Activated naive CD8-positive, alpha-beta T cell treated with anti-CD3 and anti-CD28 coated beads, Interleukin-2, amount 10 ng/mL, durations not matched to agents 7 days and 5 days (primary cell): ENCODE measurements around the gene PROSER2. TPM values are rescaled to one million over a fixed set of nuclear protein-coding genes. Genes with fewer than 3 reads are reported as not detected.

Experiments
- ATAC-seq: fragments of 150-1000 bp; cut with Tn5 transposase; one replicate; pipeline ENCODE4 v1.10.0; 2021; ENCODE audit warnings: low read depth, moderate library complexity
- POLR2A ChIA-PET: fragments of 350-600 bp; sonication (Branson Sonifier 250); formaldehyde crosslinking; loops from one replicate; lab custom pipeline; 2021; ENCODE audit warnings: antibody characterized with exemption; lab: Charles Lee
- DNase-seq: peaks from one replicate; pipeline ENCODE4 v3.0.0; 2021
- H3K27ac Mint-ChIP-seq: one replicate; pipeline ENCODE4 v1.8.0; 2022; ENCODE audit warnings: mild to moderate bottlenecking, mixed read lengths
- H3K27me3 Mint-ChIP-seq: one replicate; pipeline ENCODE4 v1.8.0; 2022; ENCODE audit warnings: mild to moderate bottlenecking, moderate library complexity, mixed read lengths
- H3K36me3 Mint-ChIP-seq: one replicate; pipeline ENCODE4 v1.8.0; 2021; ENCODE audit warnings: mild to moderate bottlenecking, mixed read lengths
- H3K4me1 Mint-ChIP-seq: one replicate; pipeline ENCODE4 v1.8.0; 2021; ENCODE audit warnings: mixed read lengths
- H3K4me3 Mint-ChIP-seq: one replicate; pipeline ENCODE4 v1.8.0; 2022; ENCODE audit warnings: mild to moderate bottlenecking, moderate library complexity, mixed read lengths
- H3K9me3 Mint-ChIP-seq: one replicate; pipeline ENCODE4 v1.8.0; 2021; ENCODE audit warnings: mixed read lengths
- total RNA-seq, 2 experiments: library from RNA; stranded (reverse); gene quantifications; one replicate each; pipeline ENCODE4 v1.2.3, GENCODE V29; 2021

The PROSER2 gene
- total RNA-seq, 2 experiments from 2014 or later = 1.0 to 1.2 TPM

DNA sequence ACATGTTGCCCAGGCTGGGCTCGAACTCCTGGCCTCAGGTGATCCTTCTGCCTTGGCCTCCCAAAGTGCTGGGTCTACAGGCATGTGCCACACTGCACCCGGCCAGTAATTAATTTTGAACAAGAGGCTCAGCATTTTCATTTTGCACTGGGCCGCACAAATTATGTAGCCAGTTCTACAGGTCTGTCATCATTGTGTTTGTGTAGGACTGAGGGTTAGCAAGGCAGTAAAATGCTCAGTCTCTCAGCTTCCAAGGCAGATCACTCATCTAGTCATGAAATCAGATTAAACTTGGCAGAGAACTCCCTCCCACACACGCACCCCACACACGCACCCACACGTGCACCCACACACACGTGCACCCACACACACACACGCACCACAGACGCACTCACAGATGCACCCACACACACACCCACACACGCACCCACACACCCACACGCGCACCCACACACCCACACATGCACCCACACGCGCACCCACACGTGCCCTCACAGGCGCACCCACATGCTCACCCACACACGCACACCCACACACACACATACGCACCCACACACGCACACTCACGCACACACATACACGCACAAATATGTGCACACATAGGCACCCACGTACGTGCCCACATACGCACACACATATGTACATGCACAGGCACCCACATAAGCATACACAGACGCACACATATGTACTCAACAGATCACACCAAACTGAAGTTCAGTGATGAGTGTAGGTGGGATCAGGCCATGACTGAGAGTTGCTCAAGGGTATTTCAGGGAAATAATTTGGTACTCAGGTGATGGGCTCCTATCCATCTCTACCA is 27.8 kb upstream of the PROSER2 start:
- H3K9me3 Mint-ChIP-seq = no peaks in the 10 kb centered on the region
- H3K27me3 Mint-ChIP-seq = no peaks in the 10 kb centered on the region
- ATAC-seq = no peak
- no peaks in the 10 kb centered on the region for H3K36me3 Mint-ChIP-seq
- POLR2A ChIA-PET = no interaction called here
- no peak overlapping the region for H3K27ac Mint-ChIP-seq
- peaks cover 5% of the 10 kb centered on the region for H3K4me1 Mint-ChIP-seq
- DNase-seq = no peak
- H3K4me3 Mint-ChIP-seq = no peak overlapping the region

GRCh38 chr10:11796474-11796873 is 26.7 kb upstream of the PROSER2 start:
- ATAC-seq = no peak
- no peak for DNase-seq
- H3K9me3 Mint-ChIP-seq = no peaks in the 10 kb centered on the region
- H3K36me3 Mint-ChIP-seq = no peaks in the 10 kb centered on the region
- POLR2A ChIA-PET = no interaction called here
- H3K27me3 Mint-ChIP-seq = no peaks in the 10 kb centered on the region
- H3K4me1 Mint-ChIP-seq = peaks cover 5% of the 10 kb centered on the region
- no peak overlapping the region for H3K4me3 Mint-ChIP-seq
- no peak overlapping the region for H3K27ac Mint-ChIP-seq

- Mint-ChIP-seq H3K36me3 (no peaks in the 10 kb centered on the region), H3K4me1 (peaks cover 5% of the 10 kb centered on the region), H3K4me3 (no peak overlapping the region), H3K27ac (no peak overlapping the region), H3K27me3 (no peaks in the 10 kb centered on the region), H3K9me3 (no peaks in the 10 kb centered on the region)
- DNase-seq (no peak), ATAC-seq (no peak)
- POLR2A ChIA-PET = no interaction called here
These were observed 25.9 kb upstream of the PROSER2 start for GRCh38 chr10:11797281-11797680.

DNA sequence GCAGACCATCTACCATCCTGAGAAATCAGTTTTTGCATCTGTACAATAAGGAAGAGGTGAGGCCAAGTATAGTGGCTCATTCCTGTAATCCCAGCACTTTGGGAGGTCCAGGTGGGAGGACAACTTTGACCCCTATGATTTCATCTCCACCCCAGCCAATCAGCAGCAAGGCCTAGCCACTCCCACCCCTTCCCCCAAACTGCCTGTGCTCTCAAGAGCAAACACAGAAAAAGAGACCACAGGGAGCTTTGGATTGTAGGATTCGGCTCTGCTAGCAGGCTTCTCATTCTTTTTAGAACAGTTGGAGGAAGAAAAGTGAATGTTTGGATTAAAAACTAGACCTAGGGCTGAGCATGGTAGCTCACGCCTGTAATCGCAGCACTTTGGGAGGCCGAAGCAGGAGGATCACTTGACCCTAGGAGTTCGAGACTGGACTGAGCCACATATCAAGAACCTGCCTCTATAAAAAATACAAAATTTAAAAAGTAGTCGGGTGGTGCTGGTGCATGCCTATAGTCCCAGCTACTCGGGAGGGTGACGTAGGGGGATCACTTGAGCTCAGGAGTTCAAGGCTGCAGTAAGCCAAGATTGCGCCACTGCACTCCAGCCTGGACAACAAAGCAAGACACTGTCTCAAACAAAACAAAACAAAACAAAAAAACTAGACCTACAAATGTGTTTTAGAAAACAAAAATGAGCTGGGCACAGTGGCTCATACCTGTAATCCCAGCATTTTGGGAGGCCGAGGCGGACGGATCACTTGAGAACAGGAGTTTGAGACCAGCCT is 25.1 kb upstream of the PROSER2 start:
- Mint-ChIP-seq H3K36me3 (no peaks in the 10 kb centered on the region), H3K4me3 (no peak overlapping the region), H3K9me3 (no peaks in the 10 kb centered on the region), H3K4me1 (peaks cover 5% of the 10 kb centered on the region), H3K27me3 (no peaks in the 10 kb centered on the region), H3K27ac (no peak overlapping the region)
- ATAC-seq (no peak), DNase-seq (no peak)
- POLR2A ChIA-PET = no interaction called here

- H3K36me3 Mint-ChIP-seq = no peaks in the 10 kb centered on the region
- DNase-seq (no peak), ATAC-seq (no peak)
- no peak overlapping the region for H3K27ac Mint-ChIP-seq
- H3K4me1 Mint-ChIP-seq = peaks cover 5% of the 10 kb centered on the region
- no peak overlapping the region for H3K4me3 Mint-ChIP-seq
- no peaks in the 10 kb centered on the region for H3K9me3 Mint-ChIP-seq
- POLR2A ChIA-PET = no interaction called here
- H3K27me3 Mint-ChIP-seq = no peaks in the 10 kb centered on the region
These were observed 24.1 kb upstream of the PROSER2 start for GRCh38 chr10:11798845-11799735.

GRCh38 chr10:11799736-11800080 is 23.4 kb upstream of the PROSER2 start:
- Mint-ChIP-seq H3K27ac (no peak overlapping the region), H3K36me3 (no peaks in the 10 kb centered on the region), H3K4me1 (peaks cover 5% of the 10 kb centered on the region), H3K4me3 (no peak overlapping the region), H3K9me3 (no peaks in the 10 kb centered on the region), H3K27me3 (no peaks in the 10 kb centered on the region)
- ATAC-seq (no peak), DNase-seq (no peak)
- POLR2A ChIA-PET = no interaction called here

DNA sequence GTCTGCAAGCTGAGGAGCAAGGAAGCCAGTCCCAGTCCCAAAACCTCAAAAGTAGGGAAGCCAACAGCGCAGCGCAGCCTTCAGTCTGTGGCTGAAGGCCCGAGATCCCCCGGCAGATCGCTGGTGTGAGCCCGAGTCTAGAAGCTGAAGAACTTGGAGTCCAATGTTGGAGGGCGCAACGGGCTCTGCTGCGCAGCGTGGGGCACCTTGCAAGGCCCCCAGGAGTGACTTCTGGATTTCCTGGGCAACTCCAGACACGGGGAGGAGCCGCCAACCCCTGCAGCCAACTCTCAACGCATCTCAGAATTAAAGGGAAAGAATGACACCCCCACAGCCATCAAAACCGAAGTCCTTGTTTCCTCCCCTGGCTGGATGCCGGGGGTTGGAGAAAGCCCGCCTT is 18.8 kb upstream of the PROSER2 start:
- POLR2A ChIA-PET = no interaction called here
- Mint-ChIP-seq H3K36me3 (no peaks in the 10 kb centered on the region), H3K9me3 (no peaks in the 10 kb centered on the region), H3K27me3 (peaks cover 11% of the 10 kb centered on the region), H3K4me3 (no peak overlapping the region), H3K27ac (no peak overlapping the region), H3K4me1 (no peaks in the 10 kb centered on the region)
- no peak for DNase-seq
- ATAC-seq = no peak

DNA sequence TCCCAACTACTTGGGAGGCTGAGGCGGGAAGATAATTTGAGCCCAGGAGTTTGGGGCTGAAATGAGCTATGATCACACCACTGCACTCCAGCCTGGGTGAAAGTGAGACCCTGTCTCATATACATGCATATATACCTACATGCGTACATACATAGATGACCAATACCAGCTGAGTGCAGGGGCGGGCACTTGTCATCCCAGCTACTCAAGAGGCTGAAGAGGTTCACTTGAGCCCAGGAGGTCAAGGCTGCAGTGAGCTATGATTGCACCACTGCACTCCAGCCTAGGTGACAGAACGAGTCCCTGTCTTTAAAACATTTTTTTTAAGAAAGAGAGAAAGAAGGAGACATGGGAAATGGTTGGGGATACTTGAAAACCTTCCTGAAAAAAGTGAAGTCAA is 17.4 kb upstream of the PROSER2 start:
- Mint-ChIP-seq H3K27me3 (peaks cover 11% of the 10 kb centered on the region), H3K4me1 (no peaks in the 10 kb centered on the region), H3K36me3 (no peaks in the 10 kb centered on the region), H3K9me3 (no peaks in the 10 kb centered on the region), H3K4me3 (no peak overlapping the region), H3K27ac (no peak overlapping the region)
- DNase-seq (no peak), ATAC-seq (no peak)
- POLR2A ChIA-PET = no interaction called here

DNA sequence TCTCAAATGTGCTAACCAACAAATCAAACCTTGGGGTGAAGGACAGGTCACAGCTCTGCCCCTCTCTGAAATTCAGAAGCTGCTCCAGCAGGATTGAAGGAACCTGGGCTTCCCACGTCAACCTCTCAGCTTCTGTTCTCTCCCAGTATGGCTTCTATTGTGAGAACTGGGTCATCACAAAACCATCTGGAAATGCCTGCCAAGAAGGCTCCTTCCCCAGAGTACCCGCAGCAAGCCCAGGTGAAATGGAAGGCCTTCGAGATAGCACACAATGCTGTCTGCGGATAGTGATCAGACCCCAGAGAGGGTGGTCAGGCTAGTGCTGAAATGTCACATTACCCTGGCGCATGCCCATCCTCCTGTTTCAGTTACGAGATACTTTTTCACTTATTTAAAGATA is 16.4 kb upstream of the PROSER2 start:
- DNase-seq = no peak
- Mint-ChIP-seq H3K27me3 (peaks cover 14% of the 10 kb centered on the region), H3K9me3 (no peaks in the 10 kb centered on the region), H3K4me3 (no peak overlapping the region), H3K4me1 (no peaks in the 10 kb centered on the region), H3K27ac (no peak overlapping the region), H3K36me3 (no peaks in the 10 kb centered on the region)
- no peak for ATAC-seq
- POLR2A ChIA-PET = no interaction called here

GRCh38 chr10:11808808-11809207 is 14.3 kb upstream of the PROSER2 start:
- no peaks in the 10 kb centered on the region for H3K9me3 Mint-ChIP-seq
- no peaks in the 10 kb centered on the region for H3K36me3 Mint-ChIP-seq
- POLR2A ChIA-PET = no interaction called here
- no peaks in the 10 kb centered on the region for H3K4me1 Mint-ChIP-seq
- H3K27ac Mint-ChIP-seq = no peak overlapping the region
- no peak for DNase-seq
- ATAC-seq = no peak
- H3K27me3 Mint-ChIP-seq = peaks cover 19% of the 10 kb centered on the region
- no peak overlapping the region for H3K4me3 Mint-ChIP-seq

GRCh38 chr10:11810313-11810766 is 12.8 kb upstream of the PROSER2 start:
- ATAC-seq (no peak), DNase-seq (no peak)
- no peaks in the 10 kb centered on the region for H3K9me3 Mint-ChIP-seq
- no peaks in the 10 kb centered on the region for H3K36me3 Mint-ChIP-seq
- H3K27me3 Mint-ChIP-seq = peaks cover 19% of the 10 kb centered on the region
- no peaks in the 10 kb centered on the region for H3K4me1 Mint-ChIP-seq
- POLR2A ChIA-PET = no interaction called here
- H3K27ac Mint-ChIP-seq = no peak overlapping the region
- H3K4me3 Mint-ChIP-seq = no peak overlapping the region

- Mint-ChIP-seq H3K4me3 (no peak overlapping the region), H3K9me3 (no peaks in the 10 kb centered on the region), H3K36me3 (no peaks in the 10 kb centered on the region), H3K27me3 (peaks cover 19% of the 10 kb centered on the region), H3K4me1 (no peaks in the 10 kb centered on the region), H3K27ac (no peak overlapping the region)
- POLR2A ChIA-PET = no interaction called here
- ATAC-seq (no peak), DNase-seq (no peak)
These were observed 12.2 kb upstream of the PROSER2 start for GRCh38 chr10:11810973-11811372.

- Mint-ChIP-seq H3K4me1 (no peaks in the 10 kb centered on the region), H3K27ac (no peak overlapping the region), H3K9me3 (no peaks in the 10 kb centered on the region), H3K27me3 (peaks cover 17% of the 10 kb centered on the region), H3K4me3 (no peak overlapping the region), H3K36me3 (no peaks in the 10 kb centered on the region)
- no peak for ATAC-seq
- DNase-seq = no peak
- POLR2A ChIA-PET = no interaction called here
These were observed 10.0 kb upstream of the PROSER2 start for GRCh38 chr10:11813177-11813576.
